Breast epithelium (tissue), 3 donors: ENCODE measurements around the gene SLC34A1.
A peak's percentile ranks its signal among the peaks of the same experiment; 100 is the strongest.

ENCODE experiments used
- POLR2A ChIP-seq: fragments of 450-650 bp; IDR thresholded peaks from one replicate; pipeline ENCODE4 v1.6.1; 2016; ENCODE audit warnings: antibody characterized with exemption, mild to moderate bottlenecking, moderate library complexity
- POLR2AphosphoS5 ChIP-seq, 3 donors: sonication (generic); formaldehyde crosslinking; IDR thresholded peaks; one replicate each; pipeline ENCODE4 v1.6.1; 2017; ENCODE audit warnings: antibody characterized with exemption in 3 of 3
- TF ChIP-seq, protein P1 (sequence below), 3 donors: fragments of 450-650 bp; IDR thresholded peaks; one replicate each; pipeline ENCODE4 v1.5.1; 2016 to 2017; ENCODE audit warnings: antibody characterized with exemption in 3 of 3, mild to moderate bottlenecking in 3 of 3, moderate library complexity in 3 of 3

DNA sequence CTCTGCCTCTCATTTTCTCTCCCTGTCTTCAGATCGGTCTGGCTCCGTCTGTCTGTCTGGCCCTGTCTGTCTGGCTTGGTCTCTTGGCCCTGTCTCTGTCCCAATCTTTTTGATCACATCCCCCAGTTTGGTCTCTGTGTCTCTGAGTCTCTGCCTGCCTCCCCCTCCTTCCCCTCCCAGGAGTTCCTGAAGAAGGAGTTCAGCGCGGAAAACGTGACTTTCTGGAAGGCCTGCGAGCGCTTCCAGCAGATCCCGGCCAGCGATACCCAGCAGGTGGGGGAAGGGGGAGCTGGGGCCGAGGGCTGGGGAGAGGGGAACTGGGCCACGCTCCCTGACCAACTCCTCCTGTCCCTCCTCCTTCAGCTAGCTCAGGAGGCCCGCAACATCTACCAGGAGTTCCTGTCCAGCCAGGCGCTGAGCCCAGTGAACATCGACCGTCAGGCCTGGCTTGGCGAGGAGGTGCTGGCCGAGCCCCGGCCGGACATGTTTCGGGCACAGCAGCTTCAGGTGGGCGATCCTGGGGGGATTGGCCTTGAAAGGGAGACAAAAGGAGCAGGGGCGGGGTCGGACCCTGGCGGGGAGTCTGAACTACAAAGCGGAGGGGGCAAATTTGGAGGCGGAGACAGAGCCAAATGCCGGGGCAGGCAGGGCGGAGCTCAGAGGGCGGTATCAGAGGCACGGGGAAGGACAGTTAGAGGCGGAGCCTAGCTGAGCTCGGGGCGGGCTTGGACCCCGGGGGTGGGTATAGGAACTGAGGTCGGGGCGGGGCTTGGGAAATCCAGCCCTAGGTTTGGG is 17.5 kb upstream of the SLC34A1 start:
- TF ChIP-seq, protein P1, sequence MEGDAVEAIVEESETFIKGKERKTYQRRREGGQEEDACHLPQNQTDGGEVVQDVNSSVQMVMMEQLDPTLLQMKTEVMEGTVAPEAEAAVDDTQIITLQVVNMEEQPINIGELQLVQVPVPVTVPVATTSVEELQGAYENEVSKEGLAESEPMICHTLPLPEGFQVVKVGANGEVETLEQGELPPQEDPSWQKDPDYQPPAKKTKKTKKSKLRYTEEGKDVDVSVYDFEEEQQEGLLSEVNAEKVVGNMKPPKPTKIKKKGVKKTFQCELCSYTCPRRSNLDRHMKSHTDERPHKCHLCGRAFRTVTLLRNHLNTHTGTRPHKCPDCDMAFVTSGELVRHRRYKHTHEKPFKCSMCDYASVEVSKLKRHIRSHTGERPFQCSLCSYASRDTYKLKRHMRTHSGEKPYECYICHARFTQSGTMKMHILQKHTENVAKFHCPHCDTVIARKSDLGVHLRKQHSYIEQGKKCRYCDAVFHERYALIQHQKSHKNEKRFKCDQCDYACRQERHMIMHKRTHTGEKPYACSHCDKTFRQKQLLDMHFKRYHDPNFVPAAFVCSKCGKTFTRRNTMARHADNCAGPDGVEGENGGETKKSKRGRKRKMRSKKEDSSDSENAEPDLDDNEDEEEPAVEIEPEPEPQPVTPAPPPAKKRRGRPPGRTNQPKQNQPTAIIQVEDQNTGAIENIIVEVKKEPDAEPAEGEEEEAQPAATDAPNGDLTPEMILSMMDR (IDR thresholded peaks at IDR 0.05): no peak
- TF ChIP-seq POLR2A (no peak), POLR2AphosphoS5 (IDR thresholded peaks at IDR 0.05) (peak in 2 of 3 donors; percentile 41 to 60)
